ENCODE results near the gene TNFRSF21.

The TNFRSF21 gene

GRCh38 chr6:47308552-47309290, 984 bp downstream of the TNFRSF21 start:
- ATAC-seq (replicated peaks) (peak; percentile 8 to 32), DNase-seq (peak; percentile 6)
- Mint-ChIP-seq H3K27me3 (peaks cover 19 to 20% of the 10 kb centered on the region in 2 donors), H3K36me3 (no peaks in the 10 kb centered on the region), H3K4me1 (peaks cover 10 to 19% of the 10 kb centered on the region in 2 donors), H3K9me3 (no peaks in the 10 kb centered on the region), H3K4me3 (peak overlapping the region; percentile 81 to 88), H3K27ac (no peak overlapping the region)

- H3K27me3 Mint-ChIP-seq, result peaks cover 17 to 19% of the 10 kb centered on the region in 2 donors
- H3K4me1 Mint-ChIP-seq, result peaks cover 10 to 23% of the 10 kb centered on the region in 2 donors
- no peaks in the 10 kb centered on the region for H3K36me3 Mint-ChIP-seq
- no peak overlapping the region for H3K27ac Mint-ChIP-seq
- ATAC-seq (replicated peaks) (no peak), DNase-seq (no peak)
- no peaks in the 10 kb centered on the region for H3K9me3 Mint-ChIP-seq
- H3K4me3 Mint-ChIP-seq, result peak overlapping the region; percentile 81 to 88
Measured at GRCh38 chr6:47308198-47308517, 1.5 kb downstream of the TNFRSF21 start.

GRCh38 chr6:47307362-47308197, 2.1 kb downstream of the TNFRSF21 start:
- DNase-seq (no peak), ATAC-seq (replicated peaks) (no peak)
- Mint-ChIP-seq H3K4me1 (peaks cover 12 to 27% of the 10 kb centered on the region in 2 donors), H3K27ac (no peak overlapping the region), H3K9me3 (no peaks in the 10 kb centered on the region), H3K4me3 (peak overlapping the region in 1 of 2 donors; percentile 81), H3K36me3 (no peaks in the 10 kb centered on the region), H3K27me3 (peaks cover 17 to 19% of the 10 kb centered on the region in 2 donors)

- Mint-ChIP-seq H3K27ac (no peak overlapping the region), H3K9me3 (peaks cover 0 to 2% of the 10 kb centered on the region in 2 donors), H3K4me1 (peaks cover 19 to 34% of the 10 kb centered on the region in 2 donors), H3K36me3 (no peaks in the 10 kb centered on the region), H3K4me3 (no peak overlapping the region), H3K27me3 (peaks cover 17 to 19% of the 10 kb centered on the region in 2 donors)
- DNase-seq (no peak), ATAC-seq (replicated peaks) (no peak)
Measured at GRCh38 chr6:47306887-47307286, 2.8 kb downstream of the TNFRSF21 start.

GRCh38 chr6:47303861-47304260, 5.8 kb downstream of the TNFRSF21 start:
- ATAC-seq (replicated peaks), result no peak
- no peak for DNase-seq
- H3K36me3 Mint-ChIP-seq, result no peaks in the 10 kb centered on the region
- peaks cover 15 to 17% of the 10 kb centered on the region in 2 donors for H3K27me3 Mint-ChIP-seq
- peaks cover 17 to 33% of the 10 kb centered on the region in 2 donors for H3K4me1 Mint-ChIP-seq
- H3K27ac Mint-ChIP-seq, result no peak overlapping the region
- no peak overlapping the region for H3K4me3 Mint-ChIP-seq
- peaks cover 0 to 6% of the 10 kb centered on the region in 2 donors for H3K9me3 Mint-ChIP-seq

- H3K9me3 Mint-ChIP-seq, result peaks cover 0 to 6% of the 10 kb centered on the region in 2 donors
- H3K27ac Mint-ChIP-seq, result peak overlapping the region; percentile 33
- DNase-seq (no peak), ATAC-seq (replicated peaks) (peak; percentile 46 to 56)
- no peak overlapping the region for H3K4me3 Mint-ChIP-seq
- no peaks in the 10 kb centered on the region for H3K36me3 Mint-ChIP-seq
- H3K4me1 Mint-ChIP-seq, result peaks cover 14 to 28% of the 10 kb centered on the region in 2 donors
- peaks cover 11% of the 10 kb centered on the region in 2 donors for H3K27me3 Mint-ChIP-seq
Measured at GRCh38 chr6:47303342-47303741, 6.4 kb downstream of the TNFRSF21 start.

- DNase-seq, result no peak
- H3K9me3 Mint-ChIP-seq, result peaks cover 0 to 6% of the 10 kb centered on the region in 2 donors
- H3K36me3 Mint-ChIP-seq, result no peaks in the 10 kb centered on the region
Measured at GRCh38 chr6:47302043-47302442, 7.7 kb downstream of the TNFRSF21 start.

GRCh38 chr6:47301441-47301840, 8.3 kb downstream of the TNFRSF21 start:
- no peaks in the 10 kb centered on the region for H3K36me3 Mint-ChIP-seq
- ATAC-seq (replicated peaks) (no peak), DNase-seq (no peak)
- H3K4me3 Mint-ChIP-seq, result no peak overlapping the region
- H3K4me1 Mint-ChIP-seq, result peaks cover 11 to 23% of the 10 kb centered on the region in 2 donors
- H3K27ac Mint-ChIP-seq, result no peak overlapping the region
- H3K9me3 Mint-ChIP-seq, result peaks cover 0 to 6% of the 10 kb centered on the region in 2 donors
- no peaks in the 10 kb centered on the region for H3K27me3 Mint-ChIP-seq

More at GRCh38 chr6:47302043-47302442, 7.7 kb downstream of the TNFRSF21 start:
- no peak overlapping the region for H3K4me3 Mint-ChIP-seq
- no peaks in the 10 kb centered on the region for H3K27me3 Mint-ChIP-seq
- no peak overlapping the region for H3K27ac Mint-ChIP-seq
- peak; percentile 53 to 71 for ATAC-seq (replicated peaks)
- peaks cover 11 to 23% of the 10 kb centered on the region in 2 donors for H3K4me1 Mint-ChIP-seq

- Mint-ChIP-seq H3K27me3 (no peaks in the 10 kb centered on the region), H3K4me1 (peaks cover 11 to 23% of the 10 kb centered on the region in 2 donors), H3K27ac (no peak overlapping the region), H3K4me3 (no peak overlapping the region), H3K36me3 (no peaks in the 10 kb centered on the region), H3K9me3 (peaks cover 0 to 6% of the 10 kb centered on the region in 2 donors)
- ATAC-seq (replicated peaks) (no peak), DNase-seq (no peak)
Measured at GRCh38 chr6:47300417-47300816, 9.3 kb downstream of the TNFRSF21 start.

- Mint-ChIP-seq H3K9me3 (peaks cover 0 to 6% of the 10 kb centered on the region in 2 donors), H3K4me3 (no peak overlapping the region), H3K27me3 (no peaks in the 10 kb centered on the region), H3K4me1 (peaks cover 11 to 23% of the 10 kb centered on the region in 2 donors), H3K27ac (no peak overlapping the region), H3K36me3 (no peaks in the 10 kb centered on the region)
- DNase-seq, result no peak
- ATAC-seq (replicated peaks), result no peak
Measured at GRCh38 chr6:47299965-47300364, 9.7 kb downstream of the TNFRSF21 start.

GRCh38 chr6:47298475-47298874, 11.2 kb downstream of the TNFRSF21 start:
- no peaks in the 10 kb centered on the region for H3K36me3 Mint-ChIP-seq
- DNase-seq (no peak), ATAC-seq (replicated peaks) (no peak)
- peaks cover 0 to 6% of the 10 kb centered on the region in 2 donors for H3K9me3 Mint-ChIP-seq
- no peak overlapping the region for H3K4me3 Mint-ChIP-seq
- no peaks in the 10 kb centered on the region for H3K27me3 Mint-ChIP-seq
- H3K27ac Mint-ChIP-seq, result no peak overlapping the region
- peaks cover 11 to 22% of the 10 kb centered on the region in 2 donors for H3K4me1 Mint-ChIP-seq

- Mint-ChIP-seq H3K27me3 (no peaks in the 10 kb centered on the region), H3K4me1 (no peaks in the 10 kb centered on the region), H3K9me3 (peaks cover 0 to 7% of the 10 kb centered on the region in 2 donors), H3K27ac (no peak overlapping the region), H3K4me3 (no peak overlapping the region), H3K36me3 (no peaks in the 10 kb centered on the region)
- ATAC-seq (replicated peaks), result no peak
- no peak for DNase-seq
Measured at GRCh38 chr6:47294990-47295389, 14.7 kb downstream of the TNFRSF21 start.

- no peak overlapping the region for H3K4me3 Mint-ChIP-seq
- H3K4me1 Mint-ChIP-seq, result no peaks in the 10 kb centered on the region
- no peak for ATAC-seq (replicated peaks)
- H3K27ac Mint-ChIP-seq, result no peak overlapping the region
- no peaks in the 10 kb centered on the region for H3K36me3 Mint-ChIP-seq
- no peak for DNase-seq
- H3K9me3 Mint-ChIP-seq, result peaks cover 0 to 7% of the 10 kb centered on the region in 2 donors
- H3K27me3 Mint-ChIP-seq, result no peaks in the 10 kb centered on the region
Measured at GRCh38 chr6:47292944-47293343, 16.8 kb downstream of the TNFRSF21 start.

GRCh38 chr6:47292027-47292426, 17.7 kb downstream of the TNFRSF21 start:
- no peak for ATAC-seq (replicated peaks)
- no peak for DNase-seq
- Mint-ChIP-seq H3K4me1 (no peaks in the 10 kb centered on the region), H3K4me3 (no peak overlapping the region), H3K27me3 (no peaks in the 10 kb centered on the region), H3K9me3 (peaks cover 0 to 7% of the 10 kb centered on the region in 2 donors), H3K36me3 (no peaks in the 10 kb centered on the region), H3K27ac (no peak overlapping the region)

Data from stimulated activated naive B cell treated with anti-CD40 and anti-IgM and Interleukin-4, amounts not matched to agents 10 μg/mL and 1 μg/mL and 100 μg/mL, for 72 hours (primary cell).